SK-N-SH treated with all-trans-retinoic acid at 6 μM for 48 hours (cell line): ENCODE data around the gene ENOSF1.

ENCODE experiments used
- ATAC-seq: fragments of 200-7000 bp; cut with Tn5 transposase; 3 replicates; pipeline ENCODE4 v1.9.1; 2020; ENCODE audit warnings: mild to moderate bottlenecking, moderate library complexity
- ARNTL ChIP-seq: fragments of 450-650 bp; formaldehyde crosslinking; IDR thresholded peaks from 2 replicates; pipeline ENCODE4 v1.5.0; 2020; ENCODE audit warnings: low read depth, mild to moderate bottlenecking, moderate library complexity, borderline replicate concordance
- BACH2 ChIP-seq: fragments of 250-450 bp; sonication (Bioruptor Pico); IDR thresholded peaks from 2 replicates; pipeline ENCODE4 v1.9.0; 2021; ENCODE audit warnings: mild to moderate bottlenecking, borderline replicate concordance
- CSDC2 ChIP-seq: fragments of 250-450 bp; sonication (Bioruptor Pico); IDR thresholded peaks from 2 replicates; pipeline ENCODE4 v1.5.0; 2020; ENCODE audit warnings: mild to moderate bottlenecking, moderate library complexity
- ESRRG ChIP-seq: fragments of 250-450 bp; sonication (Bioruptor Pico); IDR thresholded peaks from 2 replicates; pipeline ENCODE4 v1.6.1; 2021; ENCODE audit warnings: mild to moderate bottlenecking
- GLIS3 ChIP-seq: fragments of 250-450 bp; sonication (Bioruptor Pico); IDR thresholded peaks from 2 replicates; pipeline ENCODE4 v1.5.0; 2020; ENCODE audit warnings: mild to moderate bottlenecking, moderate library complexity
- OSR1 ChIP-seq: fragments of 250-450 bp; sonication (Bioruptor Pico); IDR thresholded peaks from 2 replicates; pipeline ENCODE4 v1.8.0; 2022; ENCODE audit warnings: moderate library complexity, mild to moderate bottlenecking, inconsistent platforms
- PPARA ChIP-seq: fragments of 250-450 bp; sonication (Bioruptor Pico); IDR thresholded peaks from 2 replicates; pipeline ENCODE4 v1.5.0; 2020; ENCODE audit warnings: mild to moderate bottlenecking, borderline replicate concordance
- RARB ChIP-seq: fragments of 250-450 bp; sonication (Bioruptor Pico); IDR thresholded peaks from 2 replicates; pipeline ENCODE4 v1.8.0; 2021; ENCODE audit warnings: mild to moderate bottlenecking, moderate library complexity
- SNAI2 ChIP-seq: fragments of 250-450 bp; sonication (Bioruptor Pico); IDR thresholded peaks from 2 replicates; pipeline ENCODE4 v1.5.0; 2020; ENCODE audit warnings: mild to moderate bottlenecking, moderate library complexity
- TOX ChIP-seq: fragments of 250-450 bp; sonication (Bioruptor Pico); IDR thresholded peaks from 2 replicates; pipeline ENCODE4 v1.8.0; 2021; ENCODE audit warnings: mild to moderate bottlenecking, moderate library complexity, borderline replicate concordance
- ZC3H10 ChIP-seq: fragments of 250-450 bp; sonication (Bioruptor Pico); IDR thresholded peaks from 2 replicates; pipeline ENCODE4 v1.5.1; 2021; ENCODE audit warnings: mild to moderate bottlenecking, moderate library complexity
- ZFP3 ChIP-seq: fragments of 250-450 bp; sonication (Bioruptor Pico); IDR thresholded peaks from 2 replicates; pipeline ENCODE4 v1.5.0; 2020; ENCODE audit warnings: mild to moderate bottlenecking, moderate library complexity
- ZNF565 ChIP-seq: fragments of 450-650 bp; formaldehyde crosslinking; conservative IDR thresholded peaks from 2 replicates; pipeline ENCODE4 v1.5.0; 2020; ENCODE audit warnings: low read depth, mild to moderate bottlenecking, moderate library complexity
- ZNF8 ChIP-seq: fragments of 450-650 bp; formaldehyde crosslinking; IDR thresholded peaks from 2 replicates; pipeline ENCODE4 v1.5.0; 2020; ENCODE audit warnings: mild to moderate bottlenecking, moderate library complexity
- TF ChIP-seq, protein P1 (sequence below): fragments of 250-450 bp; sonication (Bioruptor Pico); IDR thresholded peaks from 2 replicates; pipeline ENCODE4 v1.5.0; 2020; ENCODE audit warnings: mild to moderate bottlenecking, moderate library complexity
- TF ChIP-seq, protein P2 (sequence below): fragments of 250-450 bp; sonication (Bioruptor Pico); IDR thresholded peaks from 2 replicates; pipeline ENCODE4 v1.8.0; 2021; ENCODE audit warnings: low read depth, mild to moderate bottlenecking, moderate library complexity, borderline replicate concordance
- TF ChIP-seq, protein P3 (sequence below): fragments of 250-450 bp; sonication (Bioruptor Pico); IDR thresholded peaks from 2 replicates; pipeline ENCODE4 v1.8.0; 2020; ENCODE audit warnings: mild to moderate bottlenecking, moderate library complexity, borderline replicate concordance
- TF ChIP-seq, protein P4 (sequence below): fragments of 250-450 bp; sonication (Bioruptor Pico); IDR thresholded peaks from 2 replicates; pipeline ENCODE4 v1.5.1; 2020; ENCODE audit warnings: low read depth, mild to moderate bottlenecking, moderate library complexity
- TF ChIP-seq, protein P5 (sequence below): fragments of 250-450 bp; sonication (Bioruptor Pico); IDR thresholded peaks from 2 replicates; pipeline ENCODE4 v1.5.1; 2021; ENCODE audit warnings: mild to moderate bottlenecking, moderate library complexity

ENOSF1 gene

DNA sequence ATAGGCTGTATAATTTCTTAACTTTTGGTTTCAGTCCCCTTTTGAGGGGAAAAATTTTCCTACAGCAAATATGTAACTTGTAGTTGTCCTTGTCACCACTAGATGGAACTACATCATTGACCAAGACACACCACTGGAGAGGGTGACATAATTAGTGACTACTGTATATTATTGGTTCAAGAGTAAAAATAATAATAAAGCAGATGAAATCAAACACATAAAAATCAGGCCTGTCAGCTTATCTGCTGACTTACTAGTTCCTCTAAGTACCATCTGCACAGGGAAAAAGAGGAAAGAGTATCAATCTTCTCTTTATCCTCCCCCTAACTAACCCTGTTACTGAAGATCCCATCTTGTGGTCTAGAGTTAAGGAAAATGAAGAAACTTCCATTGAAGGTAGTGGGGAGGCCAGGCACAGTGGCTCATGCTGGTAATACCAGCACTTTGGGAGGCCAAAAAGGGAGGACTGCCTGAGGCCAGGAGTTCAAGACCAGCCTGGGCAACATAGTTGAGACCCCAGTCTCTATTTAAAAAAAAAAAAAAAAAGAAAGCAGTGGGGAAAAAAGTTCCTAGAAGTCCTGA is 29.6 kb upstream of the ENOSF1 start:
- no peak for TF ChIP-seq ZC3H10 (CRISPR knock-in tag)
- no peak for TF ChIP-seq GLIS3
- TF ChIP-seq BACH2 (CRISPR knock-in tag), result no peak
- TF ChIP-seq ZNF8 (CRISPR knock-in tag), result no peak
- TF ChIP-seq ESRRG (CRISPR knock-in tag), result no peak
- TF ChIP-seq, protein P1, sequence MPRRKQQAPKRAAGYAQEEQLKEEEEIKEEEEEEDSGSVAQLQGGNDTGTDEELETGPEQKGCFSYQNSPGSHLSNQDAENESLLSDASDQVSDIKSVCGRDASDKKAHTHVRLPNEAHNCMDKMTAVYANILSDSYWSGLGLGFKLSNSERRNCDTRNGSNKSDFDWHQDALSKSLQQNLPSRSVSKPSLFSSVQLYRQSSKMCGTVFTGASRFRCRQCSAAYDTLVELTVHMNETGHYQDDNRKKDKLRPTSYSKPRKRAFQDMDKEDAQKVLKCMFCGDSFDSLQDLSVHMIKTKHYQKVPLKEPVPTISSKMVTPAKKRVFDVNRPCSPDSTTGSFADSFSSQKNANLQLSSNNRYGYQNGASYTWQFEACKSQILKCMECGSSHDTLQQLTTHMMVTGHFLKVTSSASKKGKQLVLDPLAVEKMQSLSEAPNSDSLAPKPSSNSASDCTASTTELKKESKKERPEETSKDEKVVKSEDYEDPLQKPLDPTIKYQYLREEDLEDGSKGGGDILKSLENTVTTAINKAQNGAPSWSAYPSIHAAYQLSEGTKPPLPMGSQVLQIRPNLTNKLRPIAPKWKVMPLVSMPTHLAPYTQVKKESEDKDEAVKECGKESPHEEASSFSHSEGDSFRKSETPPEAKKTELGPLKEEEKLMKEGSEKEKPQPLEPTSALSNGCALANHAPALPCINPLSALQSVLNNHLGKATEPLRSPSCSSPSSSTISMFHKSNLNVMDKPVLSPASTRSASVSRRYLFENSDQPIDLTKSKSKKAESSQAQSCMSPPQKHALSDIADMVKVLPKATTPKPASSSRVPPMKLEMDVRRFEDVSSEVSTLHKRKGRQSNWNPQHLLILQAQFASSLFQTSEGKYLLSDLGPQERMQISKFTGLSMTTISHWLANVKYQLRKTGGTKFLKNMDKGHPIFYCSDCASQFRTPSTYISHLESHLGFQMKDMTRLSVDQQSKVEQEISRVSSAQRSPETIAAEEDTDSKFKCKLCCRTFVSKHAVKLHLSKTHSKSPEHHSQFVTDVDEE, result no peak
- no peak for TF ChIP-seq CSDC2 (CRISPR knock-in tag)
- TF ChIP-seq, protein P2, sequence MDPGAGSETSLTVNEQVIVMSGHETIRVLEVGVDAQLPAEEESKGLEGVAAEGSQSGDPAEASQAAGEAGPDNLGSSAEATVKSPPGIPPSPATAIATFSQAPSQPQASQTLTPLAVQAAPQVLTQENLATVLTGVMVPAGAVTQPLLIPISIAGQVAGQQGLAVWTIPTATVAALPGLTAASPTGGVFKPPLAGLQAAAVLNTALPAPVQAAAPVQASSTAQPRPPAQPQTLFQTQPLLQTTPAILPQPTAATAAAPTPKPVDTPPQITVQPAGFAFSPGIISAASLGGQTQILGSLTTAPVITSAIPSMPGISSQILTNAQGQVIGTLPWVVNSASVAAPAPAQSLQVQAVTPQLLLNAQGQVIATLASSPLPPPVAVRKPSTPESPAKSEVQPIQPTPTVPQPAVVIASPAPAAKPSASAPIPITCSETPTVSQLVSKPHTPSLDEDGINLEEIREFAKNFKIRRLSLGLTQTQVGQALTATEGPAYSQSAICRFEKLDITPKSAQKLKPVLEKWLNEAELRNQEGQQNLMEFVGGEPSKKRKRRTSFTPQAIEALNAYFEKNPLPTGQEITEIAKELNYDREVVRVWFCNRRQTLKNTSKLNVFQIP (CRISPR knock-in tag), result no peak
- TF ChIP-seq ZNF565 (CRISPR knock-in tag), result no peak
- no peak for TF ChIP-seq OSR1
- no peak for TF ChIP-seq SNAI2 (CRISPR knock-in tag)
- no peak for TF ChIP-seq PPARA (CRISPR knock-in tag)
- TF ChIP-seq, protein P3, sequence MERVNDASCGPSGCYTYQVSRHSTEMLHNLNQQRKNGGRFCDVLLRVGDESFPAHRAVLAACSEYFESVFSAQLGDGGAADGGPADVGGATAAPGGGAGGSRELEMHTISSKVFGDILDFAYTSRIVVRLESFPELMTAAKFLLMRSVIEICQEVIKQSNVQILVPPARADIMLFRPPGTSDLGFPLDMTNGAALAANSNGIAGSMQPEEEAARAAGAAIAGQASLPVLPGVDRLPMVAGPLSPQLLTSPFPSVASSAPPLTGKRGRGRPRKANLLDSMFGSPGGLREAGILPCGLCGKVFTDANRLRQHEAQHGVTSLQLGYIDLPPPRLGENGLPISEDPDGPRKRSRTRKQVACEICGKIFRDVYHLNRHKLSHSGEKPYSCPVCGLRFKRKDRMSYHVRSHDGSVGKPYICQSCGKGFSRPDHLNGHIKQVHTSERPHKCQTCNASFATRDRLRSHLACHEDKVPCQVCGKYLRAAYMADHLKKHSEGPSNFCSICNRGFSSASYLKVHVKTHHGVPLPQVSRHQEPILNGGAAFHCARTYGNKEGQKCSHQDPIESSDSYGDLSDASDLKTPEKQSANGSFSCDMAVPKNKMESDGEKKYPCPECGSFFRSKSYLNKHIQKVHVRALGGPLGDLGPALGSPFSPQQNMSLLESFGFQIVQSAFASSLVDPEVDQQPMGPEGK (CRISPR knock-in tag), result no peak
- TF ChIP-seq, all 23 proteins: peak for 0
- peak; percentile 77 for ATAC-seq

DNA sequence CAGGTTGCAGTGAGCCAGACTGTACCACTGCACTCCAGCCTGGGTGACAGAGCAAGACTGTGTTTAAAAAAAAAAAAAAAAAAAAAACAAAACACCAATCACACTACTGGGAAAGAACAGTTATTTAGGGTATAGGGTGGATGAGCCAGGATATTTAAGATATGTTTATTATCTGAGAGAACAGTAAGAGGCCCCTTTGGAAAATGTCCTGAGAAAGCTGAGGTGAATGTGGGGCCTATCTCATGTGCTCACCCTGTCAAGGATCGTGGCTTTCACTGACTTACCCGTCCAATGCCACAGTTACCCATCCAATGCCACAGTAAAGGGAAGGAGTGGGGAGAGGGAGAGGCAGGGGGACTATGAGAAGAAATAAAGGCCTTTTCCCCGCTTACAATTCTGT is 19.9 kb upstream of the ENOSF1 start:
- ATAC-seq, result no peak
- TF ChIP-seq CSDC2 (CRISPR knock-in tag) (no peak), ZNF565 (CRISPR knock-in tag) (no peak), ZC3H10 (CRISPR knock-in tag) (no peak), PPARA (CRISPR knock-in tag) (no peak), GLIS3 (no peak), ESRRG (CRISPR knock-in tag) (no peak), OSR1 (no peak), ZFP3 (CRISPR knock-in tag) (no peak), SNAI2 (CRISPR knock-in tag) (no peak), ZNF8 (CRISPR knock-in tag) (no peak), TOX (CRISPR knock-in tag) (no peak), RARB (CRISPR knock-in tag) (no peak), ARNTL (CRISPR knock-in tag) (no peak)
- TF ChIP-seq, protein P1, result no peak
- TF ChIP-seq, protein P3 (CRISPR knock-in tag), result no peak
- TF ChIP-seq, protein P2 (CRISPR knock-in tag), result no peak
- TF ChIP-seq, protein P4, sequence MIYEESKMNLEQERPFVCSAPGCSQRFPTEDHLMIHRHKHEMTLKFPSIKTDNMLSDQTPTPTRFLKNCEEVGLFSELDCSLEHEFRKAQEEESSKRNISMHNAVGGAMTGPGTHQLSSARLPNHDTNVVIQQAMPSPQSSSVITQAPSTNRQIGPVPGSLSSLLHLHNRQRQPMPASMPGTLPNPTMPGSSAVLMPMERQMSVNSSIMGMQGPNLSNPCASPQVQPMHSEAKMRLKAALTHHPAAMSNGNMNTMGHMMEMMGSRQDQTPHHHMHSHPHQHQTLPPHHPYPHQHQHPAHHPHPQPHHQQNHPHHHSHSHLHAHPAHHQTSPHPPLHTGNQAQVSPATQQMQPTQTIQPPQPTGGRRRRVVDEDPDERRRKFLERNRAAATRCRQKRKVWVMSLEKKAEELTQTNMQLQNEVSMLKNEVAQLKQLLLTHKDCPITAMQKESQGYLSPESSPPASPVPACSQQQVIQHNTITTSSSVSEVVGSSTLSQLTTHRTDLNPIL (CRISPR knock-in tag), result no peak
- TF ChIP-seq, protein P5, sequence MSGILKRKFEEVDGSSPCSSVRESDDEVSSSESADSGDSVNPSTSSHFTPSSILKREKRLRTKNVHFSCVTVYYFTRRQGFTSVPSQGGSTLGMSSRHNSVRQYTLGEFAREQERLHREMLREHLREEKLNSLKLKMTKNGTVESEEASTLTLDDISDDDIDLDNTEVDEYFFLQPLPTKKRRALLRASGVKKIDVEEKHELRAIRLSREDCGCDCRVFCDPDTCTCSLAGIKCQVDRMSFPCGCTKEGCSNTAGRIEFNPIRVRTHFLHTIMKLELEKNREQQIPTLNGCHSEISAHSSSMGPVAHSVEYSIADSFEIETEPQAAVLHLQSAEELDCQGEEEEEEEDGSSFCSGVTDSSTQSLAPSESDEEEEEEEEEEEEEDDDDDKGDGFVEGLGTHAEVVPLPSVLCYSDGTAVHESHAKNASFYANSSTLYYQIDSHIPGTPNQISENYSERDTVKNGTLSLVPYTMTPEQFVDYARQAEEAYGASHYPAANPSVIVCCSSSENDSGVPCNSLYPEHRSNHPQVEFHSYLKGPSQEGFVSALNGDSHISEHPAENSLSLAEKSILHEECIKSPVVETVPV (CRISPR knock-in tag), result no peak
- TF ChIP-seq, all 23 proteins: peak for 0
